Right renal cortex interstitium (tissue), 3 donors: ENCODE data around the gene AMER2. TPM values are rescaled to one million over a fixed set of nuclear protein-coding genes. Genes with fewer than 3 reads are reported as not detected.

Experiments
- polyA plus RNA-seq, 3 donors: library from polyadenylated mRNA; unstranded; fragments of 120-200 nt; gene quantifications; one replicate each; pipeline ENCODE4 v1.2.1, GENCODE V29; 2013; ENCODE audit not compliant: insufficient read length in 3 of 3

Gene AMER2
- polyA plus RNA-seq, 3 donors: 0.19 to 0.33 (median 0.25) TPM

Other genes starting within 250 kb of the AMER2 start
- 1 to 10 TPM; 1.1 to 1.4 (median 1.4) TPM for gene PABPC3, start 76.2 kb downstream of the AMER2 start, polyA plus RNA-seq
- gene MTMR6, start 115.2 kb upstream of the AMER2 start, polyA plus RNA-seq: 10 to 100 TPM; 18.7 to 21.1 (median 20.3) TPM
- gene NUP58, start 129.3 kb upstream of the AMER2 start, polyA plus RNA-seq: 10 to 100 TPM; 44.3 to 45.5 (median 45.0) TPM
- 1 to 10 TPM; 5.5 to 7.2 (median 6.3) TPM for gene ATP8A2, start 199.7 kb upstream of the AMER2 start, polyA plus RNA-seq